Pulmonary artery endothelial cell (primary cell): ENCODE data around the gene DHX16. TPM values are rescaled to one million over a fixed set of nuclear protein-coding genes. Genes with fewer than 3 reads are reported as not detected.
A peak's percentile ranks its signal among the peaks of the same experiment; 100 is the strongest.
"Not testable (repeated sequence)": the region's sequence is repeated elsewhere in the genome, so short reads cannot be mapped to it uniquely, and the experiment has no call there.

ENCODE experiments used
- DNase-seq: peaks from one replicate; pipeline ENCODE4 v3.0.0-alpha.2; 2011; ENCODE audit warnings: low read depth, low spot score
- total RNA-seq: library from RNA; depleted of rRNA; stranded (reverse); fragments of >200 nt; gene quantifications from 2 replicates; pipeline ENCODE4 v1.2.3, GENCODE V29; 2014

Gene DHX16
- 46.9 and 61.2 TPM in 2 replicates for total RNA-seq

GRCh38 chr6:30672445-30673253 lies at the start of gene DHX16:
Gene DHX16, minus strand, starts transcription at chr6:30673006. Its CDS starts 165 bp downstream, at chr6:30672841.
- DNase-seq, result peak; percentile 90

GRCh38 chr6:30722025-30722279 lies 49.1 kb upstream of the DHX16 start:
- not testable (repeated sequence) for DNase-seq

GRCh38 chr6:30721198-30722024 lies 48.6 kb upstream of the DHX16 start:
- peak; percentile 69 for DNase-seq

GRCh38 chr6:30720738-30721197 lies 48.0 kb upstream of the DHX16 start:
- no peak for DNase-seq

GRCh38 chr6:30719791-30720737 lies 47.3 kb upstream of the DHX16 start, which contains the start of gene TUBB:
Gene TUBB, plus strand, starts transcription at chr6:30720352. Its CDS starts 155 bp downstream, at chr6:30720507.
- peak; percentile 93 for DNase-seq

- no peak for DNase-seq
Measured at GRCh38 chr6:30719356-30719755, 46.5 kb upstream of the DHX16 start.

- not testable (repeated sequence) for DNase-seq
Measured at GRCh38 chr6:30717845-30718720, 45.3 kb upstream of the DHX16 start.

GRCh38 chr6:30717129-30717844 lies 44.5 kb upstream of the DHX16 start, which contains the start of gene MDC1:
Gene MDC1, minus strand, starts transcription at chr6:30717281. Its CDS starts 2,106 bp downstream, at chr6:30715175.
- peak; percentile 100 for DNase-seq

- no peak for DNase-seq
Measured at GRCh38 chr6:30716879-30717128, 44.0 kb upstream of the DHX16 start.

- no peak for DNase-seq
Measured at GRCh38 chr6:30714263-30714662, 41.5 kb upstream of the DHX16 start.

- no peak for DNase-seq
Measured at GRCh38 chr6:30712441-30712945, 39.7 kb upstream of the DHX16 start.

- no peak for DNase-seq
Measured at GRCh38 chr6:30711758-30712380, 39.1 kb upstream of the DHX16 start.

GRCh38 chr6:30709101-30709868 lies 36.5 kb upstream of the DHX16 start:
- DNase-seq, result no peak

- no peak for DNase-seq
Measured at GRCh38 chr6:30707281-30707850, 34.6 kb upstream of the DHX16 start.

- no peak for DNase-seq
Measured at GRCh38 chr6:30705620-30706019, 32.8 kb upstream of the DHX16 start.

- DNase-seq, result no peak
Measured at GRCh38 chr6:30703821-30704220, 31.0 kb upstream of the DHX16 start.

GRCh38 chr6:30703011-30703410 lies 30.2 kb upstream of the DHX16 start:
- no peak for DNase-seq

- DNase-seq, result no peak
Measured at GRCh38 chr6:30700340-30700739, 27.5 kb upstream of the DHX16 start.
